H9 (cell line): ENCODE measurements around the gene XPO1. TPM values are rescaled to one million over a fixed set of nuclear protein-coding genes. Genes with fewer than 3 reads are reported as not detected.

ENCODE experiments used
- DNase-seq: peaks from one replicate; pipeline ENCODE4 v3.0.0-alpha.2; 2017
- H2AFZ ChIP-seq: one replicate; pipeline ENCODE4 v1.6.1; 2013; ENCODE audit warnings: mild to moderate bottlenecking, low read length, control low read depth, moderate library complexity
- H2AK5ac ChIP-seq: 2 replicates; pipeline ENCODE4 v1.6.1; 2013; ENCODE audit warnings: low read length, control low read depth, mixed read lengths; ENCODE audit not compliant: insufficient read length
- H2BK120ac ChIP-seq: one replicate; pipeline ENCODE4 v1.6.1; 2013; ENCODE audit warnings: low read depth, mild to moderate bottlenecking, low read length, control low read depth, inconsistent platforms; ENCODE audit not compliant: poor library complexity, severe bottlenecking
- H2BK12ac ChIP-seq: 2 replicates; pipeline ENCODE4 v1.6.1; 2013; ENCODE audit warnings: low read length, control low read depth, mixed read lengths, low read depth; ENCODE audit not compliant: insufficient read length
- H2BK15ac ChIP-seq: 2 replicates; pipeline ENCODE4 v1.6.1; 2013; ENCODE audit warnings: low read depth, low read length, control low read depth
- H2BK20ac ChIP-seq: one replicate; pipeline ENCODE4 v1.6.1; 2013; ENCODE audit warnings: low read depth, mild to moderate bottlenecking, low read length, control low read depth, inconsistent platforms; ENCODE audit not compliant: poor library complexity, severe bottlenecking
- H2BK5ac ChIP-seq: 2 replicates; pipeline ENCODE4 v1.6.1; 2013; ENCODE audit warnings: low read length, control low read depth, mixed read lengths; ENCODE audit not compliant: insufficient read length
- H3K14ac ChIP-seq: 2 replicates; pipeline ENCODE4 v1.6.1; 2013; ENCODE audit warnings: low read length, control low read depth; ENCODE audit not compliant: insufficient read depth
- H3K18ac ChIP-seq: 2 replicates; pipeline ENCODE4 v1.6.1; 2013; ENCODE audit warnings: low read depth, mild to moderate bottlenecking, mixed read lengths, low read length, control low read depth; ENCODE audit not compliant: insufficient read length
- H3K23ac ChIP-seq: 2 replicates; pipeline ENCODE4 v1.6.1; 2013; ENCODE audit warnings: low read length, control low read depth, mixed read lengths, low read depth; ENCODE audit not compliant: insufficient read length
- H3K23me2 ChIP-seq: 2 replicates; pipeline ENCODE4 v1.6.1; 2013; ENCODE audit warnings: low read depth, mild to moderate bottlenecking, mixed read lengths, low read length, control low read depth; ENCODE audit not compliant: insufficient read length, poor library complexity, severe bottlenecking
- H3K27ac ChIP-seq: 2 replicates; pipeline ENCODE4 v1.5.1; 2013; ENCODE audit warnings: low read length, control low read depth, mixed read lengths, low read depth; ENCODE audit not compliant: insufficient read length
- H3K27me3 ChIP-seq: 2 replicates; pipeline ENCODE4 v1.6.1; 2013; ENCODE audit warnings: low read length, control low read depth, inconsistent platforms; ENCODE audit not compliant: insufficient read depth
- H3K4ac ChIP-seq: 2 replicates; pipeline ENCODE4 v1.6.1; 2013; ENCODE audit warnings: low read depth, mild to moderate bottlenecking, control low read depth, inconsistent platforms, low read length, moderate library complexity
- H3K4me1 ChIP-seq: 2 replicates; pipeline ENCODE4 v1.6.1; 2013; ENCODE audit warnings: low read length, control low read depth, inconsistent platforms; ENCODE audit not compliant: insufficient read depth
- H3K4me2 ChIP-seq: 2 replicates; pipeline ENCODE4 v1.6.1; 2013; ENCODE audit warnings: low read length, control low read depth, mixed read lengths; ENCODE audit not compliant: insufficient read length, insufficient read depth
- H3K56ac ChIP-seq: 2 replicates; pipeline ENCODE4 v1.6.1; 2013; ENCODE audit warnings: low read depth, mild to moderate bottlenecking, mixed read lengths, low read length, control low read depth; ENCODE audit not compliant: insufficient read length
- H3K79me1 ChIP-seq: 2 replicates; pipeline ENCODE4 v1.6.1; 2013; ENCODE audit warnings: low read depth, mild to moderate bottlenecking, moderate library complexity, low read length, control low read depth, inconsistent platforms; ENCODE audit not compliant: insufficient read depth, poor library complexity, severe bottlenecking
- H3K79me2 ChIP-seq: 2 replicates; pipeline ENCODE4 v1.6.1; 2013; ENCODE audit warnings: low read length, control low read depth, inconsistent platforms; ENCODE audit not compliant: insufficient read depth
- H3K9ac ChIP-seq: 2 replicates; pipeline ENCODE4 v1.6.1; 2013; ENCODE audit warnings: low read length, control low read depth, mixed read lengths; ENCODE audit not compliant: insufficient read length; ENCODE audit errors: extremely low read depth
- H3K9me3 ChIP-seq: one replicate; pipeline ENCODE4 v1.6.1; 2013; ENCODE audit warnings: low read depth, low read length, inconsistent platforms; ENCODE audit not compliant: control insufficient read depth
- H3T11ph ChIP-seq: one replicate; pipeline ENCODE4 v1.6.1; 2013; ENCODE audit warnings: mild to moderate bottlenecking, low read length, control low read depth, inconsistent platforms
- H4K20me1 ChIP-seq: one replicate; pipeline ENCODE4 v1.6.1; 2013; ENCODE audit not compliant: control insufficient read depth, insufficient read length, insufficient read depth
- H4K5ac ChIP-seq: 2 replicates; pipeline ENCODE4 v1.6.1; 2013; ENCODE audit warnings: low read depth, mild to moderate bottlenecking, mixed read lengths, low read length, control low read depth; ENCODE audit not compliant: insufficient read length
- H4K8ac ChIP-seq: replicated peaks from 2 replicates; pipeline ENCODE4 v1.6.1; 2013; ENCODE audit warnings: low read length, control low read depth, mixed read lengths, low read depth; ENCODE audit not compliant: insufficient read length
- H4K91ac ChIP-seq: 2 replicates; pipeline ENCODE4 v1.6.1; 2013; ENCODE audit warnings: low read depth, mild to moderate bottlenecking, moderate library complexity, mixed read lengths, low read length, control low read depth; ENCODE audit not compliant: insufficient read length
- H3K27ac Mint-ChIP-seq, 3 experiments: 2 replicates in 2 of 3; 3 replicates in 1 of 3; pipeline ENCODE4 v1.8.0; 2020 to 2021; ENCODE audit warnings: mixed read lengths in 3 of 3, mild to moderate bottlenecking in 1 of 3, moderate library complexity in 1 of 3
- H3K27me3 Mint-ChIP-seq: 2 replicates; pipeline ENCODE4 v1.8.0; 2021; ENCODE audit warnings: low read depth, mild to moderate bottlenecking, moderate library complexity, mixed read lengths
- H3K36me3 Mint-ChIP-seq, 3 experiments: 2 replicates in 2 of 3; 3 replicates in 1 of 3; pipeline ENCODE4 v1.8.0; 2020 to 2021; ENCODE audit warnings: low read depth in 3 of 3, mixed read lengths in 3 of 3; ENCODE audit not compliant: insufficient read depth in 1 of 3
- H3K4me1 Mint-ChIP-seq, 2 experiments: 2 replicates each; pipeline ENCODE4 v1.8.0; 2020; ENCODE audit warnings: mixed read lengths in 2 of 2
- H3K4me3 Mint-ChIP-seq, 2 experiments: 2 replicates in 1 of 2; 3 replicates in 1 of 2; pipeline ENCODE4 v1.8.0; 2020 to 2021; ENCODE audit warnings: mild to moderate bottlenecking in 2 of 2, mixed read lengths in 2 of 2, moderate library complexity in 1 of 2
- H3K9me3 Mint-ChIP-seq, 2 experiments: 2 replicates in 1 of 2; 3 replicates in 1 of 2; pipeline ENCODE4 v1.8.0; 2020; ENCODE audit warnings: mild to moderate bottlenecking in 2 of 2, mixed read lengths in 2 of 2, moderate library complexity in 1 of 2
- CTCF ChIP-seq: fragments of 200-600 bp; sonication (generic); conservative IDR thresholded peaks from 3 replicates; pipeline ENCODE4 v1.8.0; 2021; ENCODE audit warnings: antibody characterized with exemption, mild to moderate bottlenecking
- WGBS: extraction: QIAGEN DNeasy Blood & Tissue Kit; methylation state at CpG from one replicate; pipeline ENCODE4 v1.1.7; 2013; ENCODE audit warnings: missing lambda C conversion rate, low lambda C conversion rate, mixed read lengths; ENCODE audit not compliant: insufficient read length; ENCODE audit errors: extremely low coverage; 5-methylcytosine and 5-hydroxymethylcytosine counted together
- total RNA-seq: library from RNA; stranded (reverse); gene quantifications from 2 replicates; pipeline ENCODE4 v1.2.1, GENCODE V29; 2021

The XPO1 gene
- total RNA-seq, 1 experiment from 2014 or later: 320 TPM

GRCh38 chr2:61470965-61471904, 66.9 kb downstream of the XPO1 start, which contains the start of gene USP34:
Gene USP34 (minus strand): TSS chr2:61471087. CDS start chr2:61470692, 395 bp downstream.
- Histone ChIP-seq H3K56ac (no peak within 1 kb of the TSS), H3K4me1 (no peaks in the 10 kb centered on the region), H3K4ac (no peak within 1 kb of the TSS), H2BK12ac (no peak within 1 kb of the TSS), H3K14ac (peak within 1 kb of the TSS; percentile 64), H4K8ac (no peak within 1 kb of the TSS), H3K18ac (peak within 1 kb of the TSS; percentile 85), H3K9me3 (no peaks in the 10 kb centered on the region), H2AFZ (no peak within 1 kb of the TSS), H2BK15ac (no peak within 1 kb of the TSS), H3K27ac (peak within 1 kb of the TSS; percentile 53), H3K79me1 (peaks cover 2% of the 10 kb centered on the region), H2BK20ac (no peak within 1 kb of the TSS), H4K20me1 (no peaks in the 10 kb centered on the region), H4K5ac (no peak within 1 kb of the TSS), H3K27me3 (no peaks in the 10 kb centered on the region), H3K9ac (peak within 1 kb of the TSS; percentile 92), H2AK5ac (no peak within 1 kb of the TSS), H2BK120ac (no peak within 1 kb of the TSS), H3T11ph (no peak within 1 kb of the TSS), H3K23ac (no peak within 1 kb of the TSS), H4K91ac (no peak within 1 kb of the TSS), H3K79me2 (peaks cover 35% of the 10 kb centered on the region; the same call in 1 of the 2 replicates), H2BK5ac (no peak within 1 kb of the TSS), H3K4me2 (peak within 1 kb of the TSS; percentile 99), H3K23me2 (peaks cover 7% of the 10 kb centered on the region)
- peak; percentile 91 for DNase-seq
- Mint-ChIP-seq H3K27ac (peak within 1 kb of the TSS; percentile 98 to 99 (median 99)), H3K36me3 (peaks cover 6 to 26% (median 26%) of the 10 kb centered on the region in 3 experiments), H3K27me3 (no peaks in the 10 kb centered on the region), H3K9me3 (no peaks in the 10 kb centered on the region; a peak in 1 of 5 replicates), H3K4me1 (peaks cover 21 to 26% of the 10 kb centered on the region in 2 experiments), H3K4me3 (peak within 1 kb of the TSS; percentile 93 to 98)
- TF ChIP-seq CTCF: no peak
- no CpG with 5 or more reads among the region's 91 CpGs for WGBS
